SK-N-SH treated with all-trans-retinoic acid at 6 μM for 48 hours (cell line): ENCODE data around the gene UBB.

Source experiments
- ARNTL ChIP-seq: fragments of 450-650 bp; formaldehyde crosslinking; IDR thresholded peaks from 2 replicates; pipeline ENCODE4 v1.5.0; 2020; ENCODE audit warnings: low read depth, mild to moderate bottlenecking, moderate library complexity, borderline replicate concordance
- BACH2 ChIP-seq: fragments of 250-450 bp; sonication (Bioruptor Pico); IDR thresholded peaks from 2 replicates; pipeline ENCODE4 v1.9.0; 2021; ENCODE audit warnings: mild to moderate bottlenecking, borderline replicate concordance
- CREB5 ChIP-seq: fragments of 250-450 bp; sonication (Bioruptor Pico); IDR thresholded peaks from 2 replicates; pipeline ENCODE4 v1.5.1; 2020; ENCODE audit warnings: low read depth, mild to moderate bottlenecking, moderate library complexity
- CSDC2 ChIP-seq: fragments of 250-450 bp; sonication (Bioruptor Pico); IDR thresholded peaks from 2 replicates; pipeline ENCODE4 v1.5.0; 2020; ENCODE audit warnings: mild to moderate bottlenecking, moderate library complexity
- GLIS3 ChIP-seq: fragments of 250-450 bp; sonication (Bioruptor Pico); IDR thresholded peaks from 2 replicates; pipeline ENCODE4 v1.5.0; 2020; ENCODE audit warnings: mild to moderate bottlenecking, moderate library complexity
- PATZ1 ChIP-seq: fragments of 250-450 bp; sonication (Bioruptor Pico); IDR thresholded peaks from 2 replicates; pipeline ENCODE4 v1.8.0; 2020; ENCODE audit warnings: mild to moderate bottlenecking, moderate library complexity, borderline replicate concordance
- RARB ChIP-seq: fragments of 250-450 bp; sonication (Bioruptor Pico); IDR thresholded peaks from 2 replicates; pipeline ENCODE4 v1.8.0; 2021; ENCODE audit warnings: mild to moderate bottlenecking, moderate library complexity
- SNAI2 ChIP-seq: fragments of 250-450 bp; sonication (Bioruptor Pico); IDR thresholded peaks from 2 replicates; pipeline ENCODE4 v1.5.0; 2020; ENCODE audit warnings: mild to moderate bottlenecking, moderate library complexity
- TSHZ2 ChIP-seq: fragments of 250-450 bp; sonication (Bioruptor Pico); IDR thresholded peaks from 2 replicates; pipeline ENCODE4 v1.5.0; 2020; ENCODE audit warnings: mild to moderate bottlenecking, moderate library complexity
- ZFP3 ChIP-seq: fragments of 250-450 bp; sonication (Bioruptor Pico); IDR thresholded peaks from 2 replicates; pipeline ENCODE4 v1.5.0; 2020; ENCODE audit warnings: mild to moderate bottlenecking, moderate library complexity
- ZNF70 ChIP-seq: fragments of 450-650 bp; formaldehyde crosslinking; IDR thresholded peaks from 2 replicates; pipeline ENCODE4 v1.5.0; 2020; ENCODE audit warnings: mild to moderate bottlenecking, moderate library complexity
- TF ChIP-seq, protein P1 (sequence below): fragments of 250-450 bp; sonication (Bioruptor Pico); IDR thresholded peaks from 2 replicates; pipeline ENCODE4 v1.5.1; 2021; ENCODE audit warnings: mild to moderate bottlenecking, moderate library complexity

DNA sequence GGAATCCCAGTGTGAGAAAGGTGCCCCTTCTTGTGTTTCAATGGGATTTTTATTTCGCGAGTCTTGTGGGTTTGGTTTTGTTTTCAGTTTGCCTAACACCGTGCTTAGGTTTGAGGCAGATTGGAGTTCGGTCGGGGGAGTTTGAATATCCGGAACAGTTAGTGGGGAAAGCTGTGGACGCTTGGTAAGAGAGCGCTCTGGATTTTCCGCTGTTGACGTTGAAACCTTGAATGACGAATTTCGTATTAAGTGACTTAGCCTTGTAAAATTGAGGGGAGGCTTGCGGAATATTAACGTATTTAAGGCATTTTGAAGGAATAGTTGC, 567 bp downstream of the UBB start:
- no peak for TF ChIP-seq PATZ1
- no peak for TF ChIP-seq CSDC2
- TF ChIP-seq SNAI2, result no peak
- no peak for TF ChIP-seq GLIS3 (CRISPR knock-in tag)
- no peak for TF ChIP-seq ARNTL (CRISPR knock-in tag)
- no peak for TF ChIP-seq CREB5
- TF ChIP-seq, protein P1, sequence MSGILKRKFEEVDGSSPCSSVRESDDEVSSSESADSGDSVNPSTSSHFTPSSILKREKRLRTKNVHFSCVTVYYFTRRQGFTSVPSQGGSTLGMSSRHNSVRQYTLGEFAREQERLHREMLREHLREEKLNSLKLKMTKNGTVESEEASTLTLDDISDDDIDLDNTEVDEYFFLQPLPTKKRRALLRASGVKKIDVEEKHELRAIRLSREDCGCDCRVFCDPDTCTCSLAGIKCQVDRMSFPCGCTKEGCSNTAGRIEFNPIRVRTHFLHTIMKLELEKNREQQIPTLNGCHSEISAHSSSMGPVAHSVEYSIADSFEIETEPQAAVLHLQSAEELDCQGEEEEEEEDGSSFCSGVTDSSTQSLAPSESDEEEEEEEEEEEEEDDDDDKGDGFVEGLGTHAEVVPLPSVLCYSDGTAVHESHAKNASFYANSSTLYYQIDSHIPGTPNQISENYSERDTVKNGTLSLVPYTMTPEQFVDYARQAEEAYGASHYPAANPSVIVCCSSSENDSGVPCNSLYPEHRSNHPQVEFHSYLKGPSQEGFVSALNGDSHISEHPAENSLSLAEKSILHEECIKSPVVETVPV (CRISPR knock-in tag), result no peak
- TF ChIP-seq RARB (CRISPR knock-in tag), result no peak
- no peak for TF ChIP-seq ZNF70 (CRISPR knock-in tag)
- no peak for TF ChIP-seq ZFP3 (CRISPR knock-in tag)
- no peak for TF ChIP-seq BACH2 (CRISPR knock-in tag)
- TF ChIP-seq TSHZ2 (CRISPR knock-in tag), result no peak
